GM19324 (cell line): Measurements from ENCODE around the gene EFHC2.

Experiments used
- ATAC-seq: cut with Tn5 transposase; IDR thresholded peaks from one replicate; pipeline ENCODE4 v1.9.1; 2021; ENCODE audit warnings: mild to moderate bottlenecking, moderate library complexity; ENCODE audit not compliant: unreplicated experiment, low FRiP score

Gene EFHC2

DNA sequence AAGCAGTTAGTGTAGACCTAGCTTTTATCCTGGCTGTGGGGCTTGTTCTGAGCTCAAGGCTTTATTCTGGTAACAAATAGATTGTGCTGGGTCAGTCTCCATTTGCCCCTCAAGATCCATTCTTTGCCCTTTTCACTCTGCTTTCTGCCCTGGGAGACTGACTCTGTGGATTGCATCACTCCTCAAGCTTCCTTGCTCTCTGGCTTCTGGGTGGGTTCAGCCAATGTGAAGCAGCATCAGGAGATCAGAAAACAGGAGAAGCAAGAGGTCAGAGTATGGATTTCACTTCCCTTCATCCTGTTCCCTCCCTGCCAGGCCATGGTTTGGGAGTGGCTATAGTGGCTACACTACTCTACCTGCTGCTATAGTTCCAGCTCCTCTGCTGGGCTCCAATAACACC lies 186.2 kb downstream of the EFHC2 start:
- no peak for ATAC-seq

DNA sequence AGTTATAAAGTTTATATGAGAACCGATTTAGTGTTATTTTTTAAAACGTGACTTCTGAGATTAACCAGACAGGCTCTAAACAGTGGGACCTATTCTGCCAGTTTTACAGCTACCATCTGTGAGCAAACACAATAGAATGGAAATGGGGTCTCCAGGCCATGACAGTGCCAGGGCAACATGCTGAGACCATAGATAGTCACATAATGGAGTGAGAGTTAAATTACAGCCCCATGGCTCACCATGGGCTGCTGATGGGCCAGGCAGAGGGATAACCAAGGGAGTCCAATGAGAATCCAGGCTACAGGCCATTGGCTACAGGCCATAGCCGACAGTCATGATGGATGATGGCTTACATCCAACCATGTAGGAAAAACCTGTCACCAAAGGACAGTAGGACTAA lies 186.7 kb downstream of the EFHC2 start:
- no peak for ATAC-seq

DNA sequence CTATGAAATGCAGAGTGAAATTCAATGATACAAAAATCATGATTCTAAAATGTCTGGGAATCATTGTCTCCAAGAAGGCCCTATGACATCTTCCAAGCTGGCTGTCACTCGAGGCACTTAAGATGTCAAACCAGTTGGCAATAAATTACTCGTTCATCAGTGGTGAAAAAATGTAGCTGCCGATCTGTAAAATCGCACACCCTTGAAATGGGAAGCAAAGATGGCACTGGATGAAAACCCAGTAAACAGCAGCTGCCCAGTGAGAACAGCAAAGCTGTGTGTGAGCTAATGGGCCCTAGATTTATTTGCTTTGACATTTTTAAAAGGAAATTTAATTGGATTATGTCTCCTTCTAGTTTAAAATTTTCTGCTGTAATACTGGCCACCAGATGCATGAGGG lies 188.3 kb downstream of the EFHC2 start:
- ATAC-seq: no peak

DNA sequence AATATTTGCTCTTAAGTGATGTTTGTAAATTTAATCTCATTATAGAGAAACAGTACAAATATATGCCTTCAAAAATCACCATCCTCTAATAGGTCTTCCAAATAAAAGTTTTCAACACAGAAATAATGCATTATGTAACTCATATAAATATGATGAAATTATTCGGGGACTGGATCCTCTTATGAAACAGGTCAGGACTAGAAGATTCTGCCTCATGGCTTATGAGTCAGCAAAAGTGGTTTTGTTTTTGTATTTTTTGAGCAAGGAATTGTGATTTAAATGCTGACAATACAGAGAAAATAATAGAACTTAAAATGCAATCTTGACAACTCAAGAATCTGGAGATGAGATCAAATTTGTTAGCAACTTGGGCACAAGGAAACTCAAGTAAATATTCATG lies 190.6 kb downstream of the EFHC2 start:
- ATAC-seq: no peak

DNA sequence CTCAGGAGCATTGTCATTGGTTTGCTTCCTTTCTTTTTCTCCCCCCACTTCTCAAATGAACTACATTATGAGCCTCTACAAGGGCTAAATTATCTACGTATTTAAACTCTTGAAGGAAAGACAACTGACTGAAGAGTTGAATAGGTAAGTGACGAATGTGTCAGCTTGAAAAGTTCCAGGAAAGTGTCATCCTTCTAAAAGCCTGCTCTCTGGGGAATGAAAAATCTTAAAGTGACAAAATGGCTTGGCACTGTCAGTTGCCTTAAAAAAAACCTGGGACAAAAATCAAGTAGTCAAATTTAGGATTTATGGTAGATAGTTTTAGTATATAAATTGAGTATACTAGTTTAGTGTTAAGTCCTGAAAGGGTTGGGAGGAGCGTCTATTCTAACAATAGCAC lies 196.3 kb downstream of the EFHC2 start:
- ATAC-seq: no peak

DNA sequence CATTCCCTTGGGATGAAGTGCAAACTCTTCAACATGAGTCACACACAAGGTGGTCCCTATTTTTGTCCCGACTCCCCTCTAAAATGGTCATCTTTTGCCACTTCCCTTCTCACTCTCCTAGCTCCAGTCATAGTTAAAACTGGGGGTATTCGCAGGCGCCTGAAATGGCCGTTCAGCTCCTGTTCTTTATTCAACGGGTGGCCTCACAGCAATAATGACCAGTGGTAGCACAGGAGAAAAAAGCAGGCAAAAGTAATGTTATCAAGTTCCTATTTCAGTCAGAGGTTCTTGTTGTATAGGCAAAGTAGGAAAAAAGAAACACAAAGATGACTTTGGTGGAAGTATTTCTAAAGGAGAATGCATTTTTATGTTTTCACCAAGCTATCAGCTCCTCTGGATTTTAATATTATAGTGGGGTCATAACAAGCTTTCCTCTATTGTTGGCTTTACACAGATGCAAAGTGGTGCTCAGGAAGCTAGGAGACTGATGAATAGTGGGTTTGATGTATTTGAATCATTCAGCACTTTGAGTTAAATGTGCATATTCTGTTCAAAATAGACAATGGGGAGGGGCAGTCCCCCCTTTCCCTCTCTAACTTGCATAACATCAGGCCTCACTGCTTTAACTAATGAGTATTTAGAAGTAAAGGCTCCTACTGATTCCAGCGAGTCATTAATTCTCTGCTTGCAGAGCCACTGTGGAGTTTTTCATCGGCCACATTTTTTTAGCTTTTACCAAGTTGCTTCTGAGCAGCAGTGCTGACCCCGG lies 199.1 kb downstream of the EFHC2 start:
- no peak for ATAC-seq

DNA sequence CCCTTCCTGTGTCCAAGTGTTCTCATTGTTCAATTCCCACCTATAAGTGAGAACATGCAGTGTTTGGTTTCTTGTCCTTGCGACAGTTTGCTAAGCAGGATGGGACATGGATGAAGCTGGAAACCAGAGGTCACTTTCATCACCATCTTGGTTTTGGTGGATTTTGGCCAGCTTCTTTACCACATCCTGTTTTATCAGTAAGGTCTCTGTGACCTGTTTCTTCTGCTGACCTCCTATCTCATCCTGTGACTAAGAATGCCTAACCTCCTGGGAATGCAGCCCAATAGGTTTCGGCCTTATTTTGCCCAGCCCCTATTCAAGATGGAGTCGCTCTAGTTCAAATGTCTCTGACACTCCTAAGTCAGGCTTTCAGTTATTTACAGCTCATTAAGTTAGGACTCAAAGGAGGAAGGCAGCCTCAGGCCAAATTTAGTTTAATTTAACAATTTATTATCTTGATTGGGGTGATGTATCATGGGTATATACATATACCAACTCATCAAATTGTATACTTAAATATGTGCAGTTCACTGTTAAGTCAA lies 200.3 kb downstream of the EFHC2 start:
- no peak for ATAC-seq

DNA sequence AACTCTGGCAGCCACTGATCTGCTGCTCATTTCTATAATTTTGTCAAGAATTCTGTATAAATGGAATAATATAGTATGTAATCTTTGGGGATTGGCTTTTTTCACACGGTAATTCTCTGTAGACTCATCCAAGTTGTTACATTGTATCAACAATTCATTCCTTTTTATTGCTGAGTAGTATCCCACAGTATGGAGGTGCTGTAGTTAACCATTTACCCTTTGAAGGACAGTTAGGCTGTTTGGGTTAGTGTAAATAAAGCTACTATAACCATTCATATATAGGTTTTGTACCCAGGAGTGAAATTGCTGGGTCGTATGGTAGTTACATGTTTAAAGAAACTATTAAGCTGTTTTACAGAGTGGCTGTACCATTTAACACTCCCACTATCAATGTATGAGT lies 213.3 kb downstream of the EFHC2 start:
- no peak for ATAC-seq

DNA sequence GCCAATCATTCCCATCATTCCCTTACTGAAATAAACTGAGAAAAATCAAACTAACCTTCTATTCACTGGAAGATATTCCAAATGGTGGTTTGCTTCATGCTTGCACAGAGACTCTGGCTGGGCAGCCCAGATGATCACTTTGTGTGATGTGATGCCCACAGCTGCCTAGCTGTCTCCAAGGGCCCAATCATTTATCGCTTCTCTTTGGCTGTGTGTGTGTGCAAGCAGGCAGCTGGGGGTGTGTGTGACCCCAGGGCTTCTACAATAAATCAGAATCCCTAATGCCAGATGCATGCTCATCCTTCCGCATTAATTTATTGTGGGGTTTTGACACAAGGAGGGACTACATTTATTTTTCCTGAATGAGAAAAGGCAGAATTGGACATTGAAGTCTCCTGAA lies 230.1 kb downstream of the EFHC2 start:
- ATAC-seq: no peak

DNA sequence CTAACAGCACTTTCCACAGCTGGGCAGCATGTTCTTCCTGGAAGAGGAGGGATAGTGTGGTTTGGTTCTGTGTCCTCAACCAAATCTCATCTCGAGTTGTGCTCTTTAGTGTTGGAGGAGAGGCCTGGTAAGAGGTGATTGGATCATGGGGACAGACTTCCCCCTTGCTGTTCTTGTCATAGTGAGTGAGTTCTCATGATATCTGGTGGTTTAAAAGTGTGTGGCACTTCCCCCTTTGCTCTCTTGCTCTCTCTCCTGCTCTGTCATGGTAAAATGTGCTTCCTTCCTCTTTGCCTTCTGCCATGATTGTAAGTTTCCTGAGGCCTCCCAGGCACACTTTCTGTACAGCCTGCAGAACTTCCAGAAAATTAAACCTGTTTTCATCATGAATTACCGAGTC lies 236.6 kb downstream of the EFHC2 start:
- no peak for ATAC-seq

DNA sequence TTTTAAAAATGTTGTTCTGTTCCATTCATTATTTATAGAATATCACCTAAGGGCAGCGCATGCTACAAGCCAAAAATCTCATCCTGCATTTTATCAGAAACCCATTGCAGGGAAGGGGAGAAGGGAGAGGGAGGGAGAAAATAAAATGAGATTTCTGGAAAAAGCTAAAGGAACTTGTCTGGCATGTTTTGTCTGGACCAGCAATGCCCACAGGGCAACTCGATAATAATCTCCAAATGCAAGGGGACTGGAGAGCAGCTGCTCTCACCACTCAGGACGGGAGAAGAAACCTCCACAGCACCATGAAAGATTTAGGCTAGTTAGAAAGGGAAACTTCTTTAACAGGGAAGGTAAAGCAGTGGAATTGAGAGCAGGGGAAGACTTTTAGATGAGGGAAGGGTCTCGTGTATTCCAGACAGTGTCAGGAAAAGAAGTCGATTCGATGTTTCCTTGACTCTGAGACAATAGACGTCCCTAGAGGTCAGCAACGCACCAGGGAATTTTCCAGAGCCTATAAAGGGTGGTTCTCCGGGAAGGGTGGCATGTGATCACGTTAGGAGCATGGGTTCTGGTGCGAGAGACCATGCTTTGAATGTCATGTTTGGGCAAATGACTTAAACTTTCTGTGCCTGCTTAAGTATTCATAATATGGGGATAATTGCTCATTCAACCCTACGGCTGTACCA lies 238.1 kb downstream of the EFHC2 start:
- ATAC-seq: no peak

DNA sequence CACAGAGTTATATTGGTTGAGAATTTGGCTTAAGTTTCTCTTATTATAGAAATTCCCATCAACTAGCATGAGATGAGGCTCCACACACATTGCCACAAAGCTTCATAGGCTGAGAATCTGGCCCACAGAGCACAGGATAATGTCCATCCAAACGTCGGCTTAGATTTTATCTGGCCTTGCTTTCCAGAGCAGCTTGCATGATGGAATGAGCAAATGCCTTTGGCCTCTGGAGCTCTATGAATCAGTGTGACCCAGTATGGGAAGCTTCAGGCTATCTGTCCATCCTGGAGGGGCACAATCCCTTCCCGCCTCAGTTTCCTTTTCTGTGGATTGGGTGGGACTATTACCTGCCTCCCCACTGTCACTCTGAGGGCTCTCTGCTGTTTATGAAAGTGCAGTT lies 238.8 kb downstream of the EFHC2 start:
- no peak for ATAC-seq

DNA sequence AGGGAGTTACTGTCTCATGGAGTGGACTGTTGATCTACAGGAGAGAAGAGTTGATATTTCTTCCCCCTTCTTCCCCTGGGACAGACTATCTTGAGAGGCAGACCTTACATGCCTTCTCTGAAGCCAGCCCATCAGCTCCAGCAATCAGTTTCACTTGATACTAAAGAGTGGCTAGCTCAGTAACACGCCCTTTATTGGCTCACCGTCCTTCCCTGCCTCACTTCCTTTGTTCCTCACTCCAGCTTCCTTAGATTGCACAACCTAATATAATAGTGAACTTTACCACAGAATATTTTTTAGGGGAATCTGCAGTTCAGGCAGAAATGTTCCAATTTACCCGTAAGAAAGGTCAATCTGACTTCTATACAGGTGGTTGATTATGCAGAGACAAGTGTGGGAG lies 242.2 kb downstream of the EFHC2 start:
- no peak for ATAC-seq

DNA sequence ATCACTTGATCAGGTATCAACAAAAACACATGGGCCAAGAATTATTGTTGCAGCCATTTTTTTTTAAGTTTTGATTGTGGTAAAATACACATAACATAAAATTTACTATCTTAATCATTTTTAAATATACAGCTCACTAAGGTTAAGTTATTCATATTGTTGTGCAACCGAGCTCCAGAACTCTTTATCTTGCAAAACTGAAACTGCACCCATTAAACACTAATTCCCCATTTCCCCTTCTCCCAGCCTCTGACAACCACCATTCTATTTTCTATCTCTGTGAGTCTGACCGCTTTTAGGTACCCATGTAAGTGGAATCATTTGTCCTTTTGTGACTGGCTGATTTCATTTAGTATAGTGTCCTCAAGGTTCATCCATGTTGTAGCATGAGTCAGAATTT lies 244.1 kb downstream of the EFHC2 start:
- no peak for ATAC-seq
